Calu3 (cell line): Measurements from ENCODE around the gene AKAP13. TPM values are rescaled to one million over a fixed set of nuclear protein-coding genes. Genes with fewer than 3 reads are reported as not detected.

Source experiments
- BruUV-seq: library from RNA; stranded (reverse); fragments of 400-500 nt; replicated peaks from 2 replicates; lab custom pipeline; 2021; lab: Mats Ljungman, UMichigan
- CTCF ChIA-PET: fragments of 300-600 bp; sonication (Branson Sonifier 250); formaldehyde crosslinking; loops from one replicate; lab custom pipeline; 2022; ENCODE audit warnings: antibody characterized with exemption; lab: Charles Lee
- DNase-seq: peaks from one replicate; pipeline ENCODE4 v3.0.0; 2022
- H3K27ac Mint-ChIP-seq: one replicate; pipeline ENCODE4 v1.8.0; 2022; ENCODE audit warnings: mixed read lengths; ENCODE audit not compliant: unreplicated experiment
- H3K27me3 Mint-ChIP-seq: one replicate; pipeline ENCODE4 v1.8.0; 2022; ENCODE audit warnings: mixed read lengths; ENCODE audit not compliant: unreplicated experiment
- H3K36me3 Mint-ChIP-seq: one replicate; pipeline ENCODE4 v1.8.0; 2022; ENCODE audit warnings: mild to moderate bottlenecking, moderate library complexity, mixed read lengths; ENCODE audit not compliant: insufficient read depth, unreplicated experiment
- H3K4me1 Mint-ChIP-seq: one replicate; pipeline ENCODE4 v1.8.0; 2022; ENCODE audit warnings: mild to moderate bottlenecking, low read depth, mixed read lengths; ENCODE audit not compliant: unreplicated experiment
- H3K4me3 Mint-ChIP-seq: one replicate; pipeline ENCODE4 v1.8.0; 2022; ENCODE audit warnings: mild to moderate bottlenecking, low read depth, moderate library complexity, mixed read lengths; ENCODE audit not compliant: unreplicated experiment
- H3K9me3 Mint-ChIP-seq: one replicate; pipeline ENCODE4 v1.8.0; 2022; ENCODE audit warnings: low read depth, mixed read lengths; ENCODE audit not compliant: unreplicated experiment
- CTCF ChIP-seq: fragments of 200-600 bp; IDR thresholded peaks from one replicate; pipeline ENCODE4 v1.8.0; 2022; ENCODE audit warnings: antibody characterized with exemption; ENCODE audit not compliant: unreplicated experiment
- intact Hi-C: fragments of 100-400 bp; cut with micrococcal nuclease; formaldehyde crosslinking; loops from one replicate; pipeline ENCODE4 v1.10.0; 2022; ENCODE audit not compliant: unreplicated experiment
- total RNA-seq: library from RNA; stranded (reverse); gene quantifications from 2 replicates; pipeline ENCODE4 v1.2.3, GENCODE V29; 2022

The AKAP13 gene
- total RNA-seq, 1 experiment from 2014 or later = 145 TPM

GRCh38 chr15:85630311-85630710 is 249.9 kb downstream of the AKAP13 start:
- TF ChIP-seq CTCF = no peak
- intact Hi-C loops = no loop called here
- peaks cover 8% of the 10 kb centered on the region for H3K4me1 Mint-ChIP-seq
- H3K4me3 Mint-ChIP-seq = no peak overlapping the region
- no TSS peak for BruUV-seq
- H3K36me3 Mint-ChIP-seq = peaks cover 10% of the 10 kb centered on the region
- H3K27me3 Mint-ChIP-seq = no peaks in the 10 kb centered on the region
- CTCF ChIA-PET = interaction anchor here (0.7 kb wide), 1 partner anchor 23 kb away, joined by 6 read pairs; no protein-coding TSS in a partner anchor
- no peak for DNase-seq
- H3K27ac Mint-ChIP-seq = no peak overlapping the region
- no peaks in the 10 kb centered on the region for H3K9me3 Mint-ChIP-seq

- intact Hi-C loops = no loop called here
- no peak overlapping the region for H3K4me3 Mint-ChIP-seq
- no TSS peak for BruUV-seq
- H3K27ac Mint-ChIP-seq = no peak overlapping the region
- peaks cover 8% of the 10 kb centered on the region for H3K4me1 Mint-ChIP-seq
- H3K9me3 Mint-ChIP-seq = no peaks in the 10 kb centered on the region
- peaks cover 10% of the 10 kb centered on the region for H3K36me3 Mint-ChIP-seq
- no peak for DNase-seq
- TF ChIP-seq CTCF = no peak
- H3K27me3 Mint-ChIP-seq = no peaks in the 10 kb centered on the region
- CTCF ChIA-PET = no interaction called here
Observed at GRCh38 chr15:85631018-85631417, 250.6 kb downstream of the AKAP13 start.

- TF ChIP-seq CTCF = no peak
- no peak for DNase-seq
- intact Hi-C loops = no loop called here
- H3K27ac Mint-ChIP-seq = no peak overlapping the region
- H3K36me3 Mint-ChIP-seq = peaks cover 17% of the 10 kb centered on the region
- H3K4me1 Mint-ChIP-seq = peaks cover 6% of the 10 kb centered on the region
- no peaks in the 10 kb centered on the region for H3K9me3 Mint-ChIP-seq
- BruUV-seq = no TSS peak
- CTCF ChIA-PET = no interaction called here
- no peaks in the 10 kb centered on the region for H3K27me3 Mint-ChIP-seq
- no peak overlapping the region for H3K4me3 Mint-ChIP-seq
Observed at GRCh38 chr15:85632014-85632413, 251.6 kb downstream of the AKAP13 start.

GRCh38 chr15:85633859-85634258 is 253.5 kb downstream of the AKAP13 start:
- BruUV-seq = no TSS peak
- peaks cover 14% of the 10 kb centered on the region for H3K36me3 Mint-ChIP-seq
- no peaks in the 10 kb centered on the region for H3K9me3 Mint-ChIP-seq
- DNase-seq = no peak
- H3K27me3 Mint-ChIP-seq = no peaks in the 10 kb centered on the region
- H3K4me1 Mint-ChIP-seq = no peaks in the 10 kb centered on the region
- H3K27ac Mint-ChIP-seq = no peak overlapping the region
- H3K4me3 Mint-ChIP-seq = no peak overlapping the region
- no peak for TF ChIP-seq CTCF
- intact Hi-C loops = no loop called here
- CTCF ChIA-PET = interaction anchor here (0.5 to 0.7 kb wide), 2 partner anchors 9 to 297 kb away, joined by 3 to 5 read pairs; no protein-coding TSS in a partner anchor
